Calu3 (cell line): ENCODE measurements around the gene ARMC5. TPM values are rescaled to one million over a fixed set of nuclear protein-coding genes. Genes with fewer than 3 reads are reported as not detected.

Source experiments
- BruUV-seq: library from RNA; stranded (reverse); fragments of 400-500 nt; replicated peaks from 2 replicates; lab custom pipeline; 2021; lab: Mats Ljungman, UMichigan
- CTCF ChIA-PET: fragments of 300-600 bp; sonication (Branson Sonifier 250); formaldehyde crosslinking; loops from one replicate; lab custom pipeline; 2022; ENCODE audit warnings: antibody characterized with exemption; lab: Charles Lee
- DNase-seq: peaks from one replicate; pipeline ENCODE4 v3.0.0; 2022
- H3K27ac Mint-ChIP-seq: one replicate; pipeline ENCODE4 v1.8.0; 2022; ENCODE audit warnings: mixed read lengths; ENCODE audit not compliant: unreplicated experiment
- H3K27me3 Mint-ChIP-seq: one replicate; pipeline ENCODE4 v1.8.0; 2022; ENCODE audit warnings: mixed read lengths; ENCODE audit not compliant: unreplicated experiment
- H3K36me3 Mint-ChIP-seq: one replicate; pipeline ENCODE4 v1.8.0; 2022; ENCODE audit warnings: mild to moderate bottlenecking, moderate library complexity, mixed read lengths; ENCODE audit not compliant: insufficient read depth, unreplicated experiment
- H3K4me1 Mint-ChIP-seq: one replicate; pipeline ENCODE4 v1.8.0; 2022; ENCODE audit warnings: mild to moderate bottlenecking, low read depth, mixed read lengths; ENCODE audit not compliant: unreplicated experiment
- H3K4me3 Mint-ChIP-seq: one replicate; pipeline ENCODE4 v1.8.0; 2022; ENCODE audit warnings: mild to moderate bottlenecking, low read depth, moderate library complexity, mixed read lengths; ENCODE audit not compliant: unreplicated experiment
- H3K9me3 Mint-ChIP-seq: one replicate; pipeline ENCODE4 v1.8.0; 2022; ENCODE audit warnings: low read depth, mixed read lengths; ENCODE audit not compliant: unreplicated experiment
- CTCF ChIP-seq: fragments of 200-600 bp; IDR thresholded peaks from one replicate; pipeline ENCODE4 v1.8.0; 2022; ENCODE audit warnings: antibody characterized with exemption; ENCODE audit not compliant: unreplicated experiment
- intact Hi-C: fragments of 100-400 bp; cut with micrococcal nuclease; formaldehyde crosslinking; loops from one replicate; pipeline ENCODE4 v1.10.0; 2022; ENCODE audit not compliant: unreplicated experiment
- total RNA-seq: library from RNA; stranded (reverse); gene quantifications from 2 replicates; pipeline ENCODE4 v1.2.3, GENCODE V29; 2022

The ARMC5 gene
- total RNA-seq, 1 experiment from 2014 or later, result 13.6 TPM

- no peak for DNase-seq
- peaks cover 7% of the 10 kb centered on the region for H3K36me3 Mint-ChIP-seq
- H3K27me3 Mint-ChIP-seq, result peaks cover 57% of the 10 kb centered on the region
- CTCF ChIA-PET, result interaction anchor here (0.5 kb wide), 1 partner anchor 156 kb away, joined by 5 read pairs; no protein-coding TSS in a partner anchor
- H3K4me3 Mint-ChIP-seq, result no peak overlapping the region
- intact Hi-C loops, result no loop called here
- peaks cover 2% of the 10 kb centered on the region for H3K9me3 Mint-ChIP-seq
- no peak for TF ChIP-seq CTCF
- H3K4me1 Mint-ChIP-seq, result no peaks in the 10 kb centered on the region
- BruUV-seq, result no TSS peak
- no peak overlapping the region for H3K27ac Mint-ChIP-seq
Observed at GRCh38 chr16:31428638-31429247, 30.6 kb upstream of the ARMC5 start.

- no TSS peak for BruUV-seq
- Mint-ChIP-seq H3K36me3 (peaks cover 5% of the 10 kb centered on the region), H3K27me3 (peaks cover 51% of the 10 kb centered on the region), H3K4me1 (no peaks in the 10 kb centered on the region), H3K4me3 (no peak overlapping the region), H3K27ac (no peak overlapping the region), H3K9me3 (peaks cover 2% of the 10 kb centered on the region)
- CTCF ChIA-PET, result interaction anchor here (0.5 kb wide), 1 partner anchor 157 kb away, joined by 5 read pairs; no protein-coding TSS in a partner anchor
- TF ChIP-seq CTCF, result no peak
- no peak for DNase-seq
- intact Hi-C loops, result no loop called here
Observed at GRCh38 chr16:31429314-31429713, 30.0 kb upstream of the ARMC5 start.

GRCh38 chr16:31429796-31430195 lies 29.5 kb upstream of the ARMC5 start:
- no peak overlapping the region for H3K27ac Mint-ChIP-seq
- CTCF ChIA-PET, result interaction anchor here (0.5 kb wide), 1 partner anchor 48 kb away, joined by 5 read pairs; no protein-coding TSS in a partner anchor
- no peaks in the 10 kb centered on the region for H3K4me1 Mint-ChIP-seq
- H3K27me3 Mint-ChIP-seq, result peaks cover 46% of the 10 kb centered on the region
- intact Hi-C loops, result no loop called here
- no TSS peak for BruUV-seq
- TF ChIP-seq CTCF, result no peak
- peaks cover 5% of the 10 kb centered on the region for H3K36me3 Mint-ChIP-seq
- peaks cover under 1% of the 10 kb centered on the region for H3K9me3 Mint-ChIP-seq
- H3K4me3 Mint-ChIP-seq, result no peak overlapping the region
- no peak for DNase-seq

GRCh38 chr16:31430380-31431052 lies 28.8 kb upstream of the ARMC5 start:
- BruUV-seq, result no TSS peak
- CTCF ChIA-PET, result interaction anchor here (0.5 kb wide), 1 partner anchor 48 kb away, joined by 5 read pairs; no protein-coding TSS in a partner anchor
- H3K9me3 Mint-ChIP-seq, result no peaks in the 10 kb centered on the region
- H3K27me3 Mint-ChIP-seq, result peaks cover 39% of the 10 kb centered on the region
- no peaks in the 10 kb centered on the region for H3K4me1 Mint-ChIP-seq
- no peak for TF ChIP-seq CTCF
- DNase-seq, result no peak
- no peak overlapping the region for H3K4me3 Mint-ChIP-seq
- intact Hi-C loops, result no loop called here
- peaks cover 5% of the 10 kb centered on the region for H3K36me3 Mint-ChIP-seq
- H3K27ac Mint-ChIP-seq, result no peak overlapping the region
